ENCODE results near the gene IL20RB. TPM values are rescaled to one million over a fixed set of nuclear protein-coding genes. Genes with fewer than 3 reads are reported as not detected.

IL20RB gene
- total RNA-seq, 1 donor from 2014 or later: 1.7 TPM

DNA sequence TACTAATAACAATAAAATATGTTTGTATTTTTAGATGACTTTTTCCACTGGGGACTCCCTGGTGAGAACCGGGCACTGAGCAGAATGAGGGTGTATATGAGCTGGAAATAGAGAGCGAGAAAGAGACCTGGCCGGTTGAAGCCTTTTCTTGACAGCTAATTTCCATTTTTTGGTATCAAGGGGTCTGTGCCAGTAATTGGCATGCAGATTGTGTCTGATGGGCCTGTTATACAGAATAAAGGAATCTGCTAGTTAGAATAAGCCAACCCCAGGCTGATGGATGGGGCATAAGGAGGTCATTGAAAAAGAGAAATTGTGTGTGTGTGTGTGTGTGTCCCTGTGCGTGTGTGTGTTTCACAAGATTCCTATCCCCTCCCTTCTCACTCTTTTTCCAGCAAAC is 83.9 kb downstream of the IL20RB start:
- no peak for DNase-seq

DNA sequence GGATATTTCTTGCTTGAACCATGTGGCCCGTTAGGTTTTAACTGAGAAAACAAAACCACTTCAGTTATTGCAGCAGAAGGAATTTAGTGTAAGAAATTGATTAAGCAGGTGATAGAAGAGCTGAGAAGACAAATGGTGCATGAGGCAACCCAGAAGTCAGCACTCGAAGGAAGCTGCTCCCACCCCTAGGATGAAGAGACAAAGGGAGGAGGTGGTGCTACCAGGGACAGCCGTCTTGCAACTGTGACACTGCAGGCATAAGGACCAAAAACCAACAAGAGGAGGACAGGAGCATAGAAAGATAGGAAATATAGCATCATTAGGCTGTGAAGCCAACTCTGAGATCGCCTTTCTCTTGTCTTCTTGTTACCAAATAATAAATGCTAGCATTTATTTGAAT is 89.0 kb downstream of the IL20RB start:
- DNase-seq: no peak

DNA sequence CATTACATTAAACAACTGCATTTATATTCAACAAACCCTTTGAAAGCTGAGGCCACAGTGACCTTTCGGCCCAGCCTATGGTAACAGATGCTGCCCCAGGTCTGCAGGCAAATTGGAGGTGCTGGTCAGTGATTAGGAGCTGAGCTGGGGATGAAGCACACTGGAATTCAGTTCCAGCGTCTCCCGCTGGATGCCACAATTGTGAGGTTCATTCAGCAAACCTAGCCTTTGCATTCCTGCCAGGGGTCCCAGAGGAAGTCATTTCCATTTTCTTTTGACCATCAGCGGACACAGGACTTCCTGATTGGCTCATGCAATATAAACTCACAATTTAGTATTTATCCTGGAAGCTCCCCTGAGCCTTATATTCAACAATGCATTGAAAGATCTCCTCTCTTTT is 89.5 kb downstream of the IL20RB start:
- DNase-seq: peak; percentile 35

DNA sequence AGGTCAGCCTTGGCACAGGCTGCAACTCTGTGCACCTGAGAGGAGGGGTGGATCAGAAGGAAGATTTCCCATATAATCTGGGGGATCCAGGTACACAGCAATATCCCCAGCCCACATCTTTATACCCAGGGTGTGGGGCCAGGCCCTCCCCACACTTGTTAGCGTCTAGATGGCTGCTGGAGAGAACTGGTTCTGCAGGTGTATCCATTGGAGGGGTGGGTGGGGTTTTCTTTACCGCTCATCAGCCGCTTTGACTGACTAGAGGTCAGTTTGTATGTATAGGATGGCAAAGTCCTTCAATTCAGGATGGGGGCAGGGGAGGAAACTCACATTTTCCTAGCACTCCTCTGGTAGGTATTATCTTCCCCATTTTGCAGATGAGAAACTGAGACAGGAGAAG is 92.5 kb downstream of the IL20RB start:
- DNase-seq: no peak

DNA sequence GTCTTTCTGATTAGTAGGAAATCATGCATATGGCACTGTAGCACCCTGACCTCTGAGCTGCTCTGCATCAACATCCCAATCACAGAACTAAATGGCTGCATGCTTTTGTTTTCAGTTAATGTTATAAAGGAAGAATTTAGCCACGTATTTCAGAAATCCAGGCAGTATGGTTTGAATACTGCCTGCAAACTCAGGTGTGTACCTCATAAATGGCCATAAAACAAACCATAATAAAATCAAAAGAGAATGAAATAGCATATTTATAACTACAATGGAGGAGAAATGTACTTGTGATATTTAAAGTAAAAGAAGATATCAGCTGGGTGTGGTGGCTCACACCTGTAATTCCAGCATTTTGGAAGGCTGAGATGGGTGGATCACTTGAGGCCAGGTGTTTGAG is 94.5 kb downstream of the IL20RB start:
- DNase-seq: no peak

Other genes starting within 250 kb of the IL20RB start
- 45.8 and 47.2 TPM in 2 replicates for gene STAG1, start 205.6 kb upstream of the IL20RB start, total RNA-seq
- gene SLC35G2, start 138.9 kb upstream of the IL20RB start, total RNA-seq: 28.8 and 31.4 TPM in 2 replicates
- gene NCK1, start 95.8 kb upstream of the IL20RB start, total RNA-seq: 102 and 150 TPM in 2 replicates

All from dermis blood vessel endothelial cell (primary cell).